ENCODE measurements around the gene CYREN. TPM values are rescaled to one million over a fixed set of nuclear protein-coding genes. Genes with fewer than 3 reads are reported as not detected.
"Not testable (repeated sequence)": the region's sequence is repeated elsewhere in the genome, so short reads cannot be mapped to it uniquely, and the experiment has no call there.

CYREN gene
- total and polyA plus RNA-seq, 2 of the 13 experiments (the other 11 are each of a cell fraction or from before 2014, with no cell fraction given) = 20.7 to 60.7 TPM

GRCh38 chr7:135171581-135172291 is 1.2 kb upstream of the CYREN start (continued):
- TF ChIP-seq BORCS8-MEF2B (CRISPR knock-in tag; IDR thresholded peaks at IDR 0.05) = peak; percentile 51; the same call in 1 of the 2 replicates
- 0 out of 2 replicates have a peak, but pooled peaks have one; percentile 69 for TF ChIP-seq DMAP1 (CRISPR knock-in tag; IDR thresholded peaks at IDR 0.05)
- peak; percentile 11 for TF ChIP-seq ASH2L (IDR thresholded peaks at IDR 0.05; ENCODE audit: insufficient read length, low read depth, low read length)
- peak; percentile 71 for TF ChIP-seq ZNF687 (CRISPR knock-in tag; IDR thresholded peaks at IDR 0.05)
- TF ChIP-seq POLR2AphosphoS5 (IDR thresholded peaks at IDR 0.05; ENCODE audit: low read depth, low read length) = peak; percentile 78
- TF ChIP-seq BRD4 (CRISPR knock-in tag; IDR thresholded peaks at IDR 0.05) = peak; percentile 81
- TF ChIP-seq KAT8 (CRISPR knock-in tag; IDR thresholded peaks at IDR 0.05) = peak; percentile 49; the same call in 1 of the 2 replicates
- TF ChIP-seq ZFY (CRISPR knock-in tag; IDR thresholded peaks at IDR 0.05) = peak; percentile 51
- TF ChIP-seq ZFP36L1 (CRISPR knock-in tag; IDR thresholded peaks at IDR 0.05) = peak; percentile 81
- peak; percentile 50 for TF ChIP-seq ZFX (CRISPR knock-in tag; IDR thresholded peaks at IDR 0.05; ENCODE audit: low read depth)
- peak; percentile 7; the same call in 1 of the 2 replicates for TF ChIP-seq ZNF264 (CRISPR knock-in tag; IDR thresholded peaks at IDR 0.05)
- peak; percentile 50; the same call in 1 of the 2 replicates for TF ChIP-seq HIVEP1 (CRISPR knock-in tag; IDR thresholded peaks at IDR 0.05)
- TF ChIP-seq PHF8 (CRISPR knock-in tag; IDR thresholded peaks at IDR 0.05) = peak; percentile 54; the same call in 1 of the 2 replicates
- peak in 1 of 2 experiments; percentile 11; a peak in 1 of 4 replicates for TF ChIP-seq REST (IDR thresholded peaks at IDR 0.05; ENCODE audit: borderline replicate concordance in 1 of 2, low read depth in 1 of 2, low read length in 2 of 2)
- TF ChIP-seq ZNF670 (CRISPR knock-in tag; IDR thresholded peaks at IDR 0.05; ENCODE audit: borderline replicate concordance) = peak; percentile 69; the same call in 1 of the 2 replicates
- TF ChIP-seq ARNT2 (CRISPR knock-in tag; IDR thresholded peaks at IDR 0.05; ENCODE audit: low read depth) = peak; percentile 27; the same call in 1 of the 2 replicates
- TF ChIP-seq GABPA (IDR thresholded peaks at IDR 0.05; ENCODE audit: low read depth, low read length) = peak; percentile 30; the same call in 1 of the 2 replicates
- TF ChIP-seq GABPA (CRISPR knock-in tag; IDR thresholded peaks at IDR 0.05; ENCODE audit: low read depth) = not testable (repeated sequence)
- 0 out of 2 replicates have a peak, but pooled peaks have one; percentile 28 for TF ChIP-seq TEF (CRISPR knock-in tag; IDR thresholded peaks at IDR 0.05)
- peak; percentile 41; the same call in 1 of the 2 replicates for TF ChIP-seq HBP1 (CRISPR knock-in tag; IDR thresholded peaks at IDR 0.05; ENCODE audit: low read depth)
